Glutamatergic neuron (in vitro differentiated cells): ENCODE measurements around the gene EMC1. TPM values are rescaled to one million over a fixed set of nuclear protein-coding genes. Genes with fewer than 3 reads are reported as not detected.
"Not testable (repeated sequence)": the region's sequence is repeated elsewhere in the genome, so short reads cannot be mapped to it uniquely, and the experiment has no call there.

Source experiments
- DNase-seq: peaks from one replicate; pipeline ENCODE4 v3.0.0; 2022
- H3K27ac Mint-ChIP-seq: one replicate; pipeline ENCODE4 v1.8.0; 2020; ENCODE audit warnings: mild to moderate bottlenecking, mixed read lengths, inconsistent platforms; ENCODE audit not compliant: unreplicated experiment
- H3K27me3 Mint-ChIP-seq: one replicate; pipeline ENCODE4 v1.8.0; 2020; ENCODE audit warnings: mild to moderate bottlenecking, moderate library complexity, mixed read lengths, inconsistent platforms; ENCODE audit not compliant: unreplicated experiment
- H3K36me3 Mint-ChIP-seq: one replicate; pipeline ENCODE4 v1.8.0; 2020; ENCODE audit warnings: mild to moderate bottlenecking, mixed read lengths, inconsistent platforms; ENCODE audit not compliant: unreplicated experiment
- H3K4me1 Mint-ChIP-seq: one replicate; pipeline ENCODE4 v1.8.0; 2020; ENCODE audit warnings: mild to moderate bottlenecking, low read depth, mixed read lengths, inconsistent platforms; ENCODE audit not compliant: unreplicated experiment
- H3K4me3 Mint-ChIP-seq: one replicate; pipeline ENCODE4 v1.8.0; 2020; ENCODE audit warnings: mild to moderate bottlenecking, mixed read lengths, inconsistent platforms; ENCODE audit not compliant: unreplicated experiment
- H3K9me3 Mint-ChIP-seq: one replicate; pipeline ENCODE4 v1.8.0; 2020; ENCODE audit warnings: mild to moderate bottlenecking, moderate library complexity, mixed read lengths, inconsistent platforms; ENCODE audit not compliant: unreplicated experiment
- CTCF ChIP-seq: fragments of 200-600 bp; sonication (generic); IDR thresholded peaks from one replicate; pipeline ENCODE4 v1.5.0; 2021; ENCODE audit not compliant: partially characterized antibody, unreplicated experiment
- total RNA-seq: library from RNA; stranded (reverse); fragmentation: NEBNext Ultra II Directional; extraction: Animal tissue kit (Norgen Biotek cat#: 25700); gene quantifications from one replicate; pipeline ENCODE4 v1.2.1, GENCODE V29; 2021; ENCODE audit not compliant: unreplicated experiment

Gene EMC1
- total RNA-seq, 1 donor from 2014 or later = 98.9 TPM

DNA sequence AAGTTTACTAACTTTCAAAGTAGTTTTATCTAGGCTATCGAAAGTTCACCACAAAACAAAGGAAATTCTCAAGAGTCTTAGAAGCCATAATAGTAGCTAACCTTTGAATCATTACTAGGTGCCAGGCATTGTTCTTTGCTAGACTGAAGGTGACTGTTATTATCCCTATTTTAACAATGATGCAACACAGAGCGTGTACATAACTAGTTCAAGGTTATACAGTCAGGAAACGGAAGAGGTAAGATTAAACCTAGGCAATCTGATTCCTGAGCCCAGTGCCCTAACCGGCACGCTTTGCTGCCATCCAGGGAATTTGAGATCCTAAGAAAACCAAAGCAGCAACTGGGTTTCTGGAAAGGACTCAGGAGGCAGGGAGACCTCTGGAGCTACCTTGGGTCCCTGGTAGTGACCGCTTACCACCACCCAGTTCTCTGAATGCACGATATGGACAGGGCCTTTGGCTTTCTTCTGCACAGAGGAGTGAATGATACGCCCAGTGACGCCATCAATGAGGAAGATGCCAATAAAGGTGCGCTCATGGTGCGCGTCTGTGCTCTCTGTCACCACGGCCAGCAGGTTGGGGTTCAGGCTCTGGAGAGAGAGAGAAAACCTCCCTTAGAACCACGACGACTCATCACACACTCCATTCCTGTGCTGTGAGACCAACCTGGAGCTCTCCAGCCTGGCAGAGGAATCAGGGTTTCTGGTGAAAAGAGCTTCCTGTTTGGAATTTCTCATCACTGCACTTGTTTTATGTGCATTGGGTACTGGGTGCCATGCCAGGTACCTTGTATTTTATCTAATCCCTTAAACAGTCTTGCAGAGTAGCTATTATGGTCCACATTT is 28.1 kb downstream of the EMC1 start:
- peaks cover 2% of the 10 kb centered on the region for H3K27me3 Mint-ChIP-seq
- peaks cover 8% of the 10 kb centered on the region for H3K36me3 Mint-ChIP-seq
- no peak overlapping the region for H3K27ac Mint-ChIP-seq
- no peak for DNase-seq
- no peak overlapping the region for H3K4me3 Mint-ChIP-seq
- no peaks in the 10 kb centered on the region for H3K9me3 Mint-ChIP-seq
- no peaks in the 10 kb centered on the region for H3K4me1 Mint-ChIP-seq
- no peak for TF ChIP-seq CTCF

DNA sequence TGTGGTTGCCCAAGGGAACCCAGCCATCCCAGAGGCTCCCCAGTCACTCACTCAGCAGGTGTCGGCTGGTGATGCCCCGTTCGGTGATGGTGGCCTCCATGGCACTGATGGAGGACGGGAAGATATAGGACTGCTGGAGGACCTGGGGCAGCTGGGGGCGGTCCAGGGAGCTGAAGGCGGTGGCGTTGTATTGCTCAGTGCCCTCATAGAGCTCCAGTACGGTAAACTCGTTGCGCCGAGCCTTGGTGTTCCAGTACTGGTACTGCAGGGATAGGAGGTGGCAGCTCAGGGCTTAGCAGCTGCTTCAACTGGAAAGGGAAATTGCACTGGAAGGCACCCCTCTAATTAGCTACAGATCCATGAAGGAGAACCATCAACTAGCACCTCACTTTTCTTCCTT is 28.8 kb downstream of the EMC1 start:
- no peak overlapping the region for H3K27ac Mint-ChIP-seq
- no peak for DNase-seq
- H3K27me3 Mint-ChIP-seq = peaks cover 2% of the 10 kb centered on the region
- peaks cover 8% of the 10 kb centered on the region for H3K36me3 Mint-ChIP-seq
- TF ChIP-seq CTCF = no peak
- no peak overlapping the region for H3K4me3 Mint-ChIP-seq
- no peaks in the 10 kb centered on the region for H3K4me1 Mint-ChIP-seq
- H3K9me3 Mint-ChIP-seq = no peaks in the 10 kb centered on the region

GRCh38 chr1:19220991-19221390 is 30.3 kb downstream of the EMC1 start:
- DNase-seq = no peak
- H3K36me3 Mint-ChIP-seq = peaks cover 8% of the 10 kb centered on the region
- no peak overlapping the region for H3K4me3 Mint-ChIP-seq
- no peaks in the 10 kb centered on the region for H3K9me3 Mint-ChIP-seq
- H3K4me1 Mint-ChIP-seq = no peaks in the 10 kb centered on the region
- no peak for TF ChIP-seq CTCF
- no peak overlapping the region for H3K27ac Mint-ChIP-seq
- peaks cover 6% of the 10 kb centered on the region for H3K27me3 Mint-ChIP-seq

DNA sequence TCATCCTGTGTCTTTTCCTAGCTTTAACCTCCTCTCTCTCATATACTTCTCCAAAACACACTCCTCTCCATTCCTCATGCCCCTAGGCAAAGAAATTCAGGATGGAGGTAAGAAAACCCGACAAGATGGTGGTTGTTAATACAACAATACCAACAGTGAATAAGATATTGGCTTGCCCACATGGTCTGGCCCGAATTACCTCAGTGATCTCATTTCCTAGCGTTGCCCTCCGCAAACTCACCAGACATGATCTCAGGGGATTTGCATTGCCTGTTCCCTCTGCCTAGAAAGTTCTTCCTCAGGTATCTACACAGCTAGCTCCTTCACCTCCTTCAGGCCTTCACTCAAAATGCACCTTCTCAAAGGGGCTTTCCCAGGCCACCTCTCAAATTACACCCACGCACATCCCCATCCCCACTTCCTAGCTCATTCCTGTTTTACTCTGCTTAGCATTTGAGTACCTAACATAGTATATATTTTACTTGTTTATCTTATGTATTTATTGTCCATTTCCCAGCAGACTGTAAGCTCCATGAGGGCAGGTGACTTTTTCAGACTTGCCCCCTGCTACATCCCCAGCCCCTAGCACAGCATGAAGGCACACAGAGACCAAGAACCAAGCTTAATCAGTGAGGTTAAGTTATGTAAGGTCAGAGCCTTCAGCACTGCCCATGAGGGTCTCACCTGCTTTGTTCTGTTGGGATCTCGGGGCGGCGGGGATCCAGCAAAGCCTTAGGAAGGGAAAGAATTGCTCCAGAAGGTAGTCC is 31.1 kb downstream of the EMC1 start:
- no peaks in the 10 kb centered on the region for H3K4me1 Mint-ChIP-seq
- H3K36me3 Mint-ChIP-seq = peaks cover 8% of the 10 kb centered on the region
- H3K27me3 Mint-ChIP-seq = peaks cover 6% of the 10 kb centered on the region
- no peak overlapping the region for H3K4me3 Mint-ChIP-seq
- no peak overlapping the region for H3K27ac Mint-ChIP-seq
- H3K9me3 Mint-ChIP-seq = no peaks in the 10 kb centered on the region
- no peak for TF ChIP-seq CTCF
- DNase-seq = no peak

DNA sequence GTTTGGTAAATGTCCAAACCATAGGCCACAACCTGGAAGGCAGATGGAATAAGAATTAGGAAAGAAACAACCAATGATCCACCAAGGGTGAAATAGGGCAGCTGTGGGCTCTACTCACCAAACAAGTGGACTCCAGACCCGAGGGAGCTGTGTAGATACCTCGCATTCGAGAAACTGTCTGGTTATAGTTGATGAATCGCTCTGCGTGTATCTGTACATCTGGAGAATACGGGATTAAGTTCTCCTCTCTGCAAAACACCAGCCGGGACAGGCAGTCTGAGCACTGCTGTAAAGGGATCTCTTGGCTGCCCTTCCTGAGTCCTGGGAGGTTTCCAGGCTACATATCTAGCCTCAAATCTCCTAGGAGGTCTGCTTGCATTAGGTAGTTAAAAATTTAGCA is 31.9 kb downstream of the EMC1 start:
- H3K9me3 Mint-ChIP-seq = no peaks in the 10 kb centered on the region
- peaks cover 8% of the 10 kb centered on the region for H3K36me3 Mint-ChIP-seq
- H3K4me3 Mint-ChIP-seq = no peak overlapping the region
- H3K4me1 Mint-ChIP-seq = no peaks in the 10 kb centered on the region
- no peak for DNase-seq
- peaks cover 3% of the 10 kb centered on the region for H3K27me3 Mint-ChIP-seq
- TF ChIP-seq CTCF = no peak
- H3K27ac Mint-ChIP-seq = peak overlapping the region; percentile 2

DNA sequence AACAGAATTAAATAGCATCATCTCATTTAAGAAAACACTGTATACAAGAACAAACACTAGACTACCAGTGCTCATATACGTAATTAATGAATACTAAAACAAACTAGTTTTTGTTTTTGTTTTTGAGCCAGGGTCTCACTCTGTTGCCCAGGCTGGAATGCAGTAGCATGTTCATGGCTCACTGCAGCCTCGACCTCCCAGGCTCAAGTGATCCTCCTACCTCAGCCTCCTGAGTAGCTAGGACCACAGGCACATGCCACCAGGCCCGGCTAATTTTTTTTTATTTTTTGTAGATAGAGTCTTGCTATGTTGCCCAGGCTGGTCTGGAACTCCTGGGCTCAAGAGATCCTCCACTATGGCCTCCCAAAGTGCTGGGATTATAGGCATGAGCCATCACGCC is 34.7 kb downstream of the EMC1 start:
- not testable (repeated sequence) for H3K27me3 Mint-ChIP-seq, H3K27ac Mint-ChIP-seq, H3K36me3 Mint-ChIP-seq, H3K4me1 Mint-ChIP-seq, H3K9me3 Mint-ChIP-seq, DNase-seq, H3K4me3 Mint-ChIP-seq
